Skin epidermis (tissue), 12 donors: ENCODE results near the gene FAM171A1.
A peak's percentile ranks its signal among the peaks of the same experiment; 100 is the strongest.

Experiments used
- H3K27ac ChIP-seq, 21 experiments: fragments of 200-600 bp; sonication (generic) in 11 of 21; one replicate each; pipeline ENCODE4 v1.5.0; 2020; ENCODE audit warnings: mild to moderate bottlenecking in 3 of 21, inconsistent platforms in 2 of 21, moderate library complexity in 2 of 21
- H3K4me3 ChIP-seq, 7 experiments: fragments of 200-600 bp; sonication (generic) in 2 of 7; one replicate each; pipeline ENCODE4 v1.5.0; 2020; ENCODE audit warnings: inconsistent platforms in 2 of 7, mild to moderate bottlenecking in 2 of 7, moderate library complexity in 1 of 7

FAM171A1 gene

GRCh38 chr10:15196021-15196834, 174.9 kb downstream of the FAM171A1 start:
- Histone ChIP-seq H3K4me3 (no peak overlapping the region), H3K27ac (peak overlapping the region in 1 of 21 experiments; percentile 70)

DNA sequence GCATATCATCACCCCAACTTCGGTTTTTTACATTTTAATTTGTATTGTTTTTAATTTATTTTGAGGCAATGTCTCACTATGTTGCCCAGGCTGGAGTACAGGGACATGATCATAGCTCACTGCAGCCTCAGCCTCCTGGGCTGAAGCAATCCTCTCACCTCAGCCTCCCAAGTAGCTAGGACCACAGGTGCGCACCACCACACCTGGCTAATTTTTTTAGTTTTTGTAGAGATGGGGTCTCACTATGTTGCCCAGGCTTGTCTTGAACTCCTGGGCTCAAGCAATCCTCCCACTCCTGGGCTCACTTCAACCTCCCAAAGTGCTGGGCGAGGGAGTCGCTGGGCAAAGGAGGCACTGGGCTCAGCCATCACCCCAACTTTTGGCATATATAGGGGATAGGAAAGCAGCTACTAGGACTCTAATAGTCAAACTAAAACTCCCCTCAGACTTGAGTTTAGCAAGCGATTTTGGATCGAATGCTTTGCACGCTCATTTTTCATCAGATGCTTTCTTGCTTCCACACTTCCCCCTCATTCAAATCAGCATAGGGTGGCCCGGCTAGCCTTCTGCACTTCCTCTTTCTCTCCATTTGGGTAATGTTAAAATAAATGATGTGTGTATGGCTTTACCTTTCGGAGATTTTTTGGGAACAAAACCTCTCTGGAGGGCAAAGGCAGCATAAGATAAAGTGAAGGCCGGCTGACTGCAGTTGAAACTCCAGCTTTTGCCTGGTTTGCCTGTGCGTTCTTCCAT, 181.8 kb downstream of the FAM171A1 start:
- no peak overlapping the region for H3K4me3 ChIP-seq
- peak overlapping the region in 1 of 21 experiments; percentile 64 for H3K27ac ChIP-seq

DNA sequence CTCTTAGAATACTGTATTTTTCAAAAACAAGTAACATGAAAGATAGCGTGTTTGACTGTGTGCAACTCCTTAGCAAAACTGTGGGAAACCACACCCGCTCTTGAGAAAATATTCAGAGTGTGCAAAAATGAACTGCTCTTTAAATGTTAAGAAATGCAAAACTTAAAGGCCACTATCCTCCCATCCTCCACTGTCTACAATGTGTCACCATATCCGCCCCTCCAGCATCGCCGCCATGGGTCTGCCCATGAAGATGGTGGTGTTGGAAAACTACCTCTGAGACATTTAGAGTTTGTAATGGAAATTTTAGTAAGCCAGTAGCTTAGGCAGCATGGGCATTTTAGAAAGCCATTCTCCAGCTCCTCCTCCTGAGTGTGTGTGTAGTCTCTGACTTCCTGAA, 182.5 kb downstream of the FAM171A1 start:
- peak overlapping the region in 1 of 21 experiments; percentile 64 for H3K27ac ChIP-seq
- H3K4me3 ChIP-seq: no peak overlapping the region

- no peak overlapping the region for H3K4me3 ChIP-seq
- H3K27ac ChIP-seq: no peak overlapping the region
Observed at GRCh38 chr10:15183689-15184481, 187.2 kb downstream of the FAM171A1 start.

DNA sequence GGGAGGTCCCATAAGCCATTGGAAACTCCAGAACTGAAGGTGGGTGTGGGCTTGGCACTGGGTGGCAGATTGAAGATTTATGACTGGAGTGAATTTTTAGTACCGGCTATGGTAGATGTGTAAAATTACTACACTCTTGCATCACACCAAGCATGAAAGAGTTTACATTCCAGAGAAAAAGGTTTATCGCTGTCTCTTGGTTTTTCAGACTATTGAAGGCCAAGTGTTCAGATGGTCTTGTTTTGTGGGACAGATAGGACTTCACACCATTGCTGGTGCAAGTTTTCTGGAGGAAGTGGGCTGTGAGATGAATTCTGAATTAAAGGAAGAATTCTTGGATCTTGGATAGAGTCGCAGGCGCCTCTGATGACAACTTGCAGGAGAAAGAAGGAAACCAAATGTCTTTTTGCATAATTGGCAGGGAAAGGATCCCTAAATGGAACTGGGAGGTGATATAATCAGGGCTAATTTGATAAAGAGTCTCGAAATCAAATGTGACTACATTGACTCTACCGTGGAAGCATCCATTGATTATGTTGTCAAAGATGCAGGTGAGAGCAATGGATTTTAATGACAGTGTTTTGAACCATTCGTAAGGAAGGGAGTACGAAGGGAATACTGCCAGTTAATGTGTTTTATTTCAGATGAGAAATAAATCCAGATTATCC, 188.4 kb downstream of the FAM171A1 start:
- Histone ChIP-seq H3K4me3 (no peak overlapping the region), H3K27ac (peak overlapping the region in 2 of 21 experiments; percentile 16 to 21)

GRCh38 chr10:15181576-15182156, 189.4 kb downstream of the FAM171A1 start:
- Histone ChIP-seq H3K27ac (peak overlapping the region in 2 of 21 experiments; percentile 3 to 56), H3K4me3 (no peak overlapping the region)

DNA sequence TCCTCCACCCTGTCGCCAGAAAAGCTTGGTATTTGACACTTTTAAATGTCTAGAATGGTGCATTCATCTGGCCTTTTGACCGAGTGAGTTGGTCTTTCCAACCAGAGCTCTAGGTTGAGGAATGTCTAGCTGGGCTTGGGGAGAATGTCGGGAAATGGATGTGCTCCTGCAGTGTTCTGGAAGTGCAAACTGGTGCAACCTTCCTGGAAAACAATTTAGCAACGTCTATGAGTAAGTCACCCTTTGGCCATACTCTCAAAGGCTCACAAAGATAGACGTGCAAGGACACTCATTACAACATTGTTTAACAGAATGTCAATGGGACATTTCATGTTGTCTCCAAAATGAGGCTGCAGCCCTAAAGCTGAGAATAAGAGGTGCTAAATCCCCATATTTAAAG, 190.4 kb downstream of the FAM171A1 start:
- Histone ChIP-seq H3K27ac (peak overlapping the region in 1 of 21 experiments; percentile 56), H3K4me3 (no peak overlapping the region)

GRCh38 chr10:15176269-15176668, 194.8 kb downstream of the FAM171A1 start:
- no peak overlapping the region for H3K27ac ChIP-seq
- H3K4me3 ChIP-seq: no peak overlapping the region

GRCh38 chr10:15175587-15175986, 195.5 kb downstream of the FAM171A1 start:
- Histone ChIP-seq H3K27ac (no peak overlapping the region), H3K4me3 (no peak overlapping the region)

DNA sequence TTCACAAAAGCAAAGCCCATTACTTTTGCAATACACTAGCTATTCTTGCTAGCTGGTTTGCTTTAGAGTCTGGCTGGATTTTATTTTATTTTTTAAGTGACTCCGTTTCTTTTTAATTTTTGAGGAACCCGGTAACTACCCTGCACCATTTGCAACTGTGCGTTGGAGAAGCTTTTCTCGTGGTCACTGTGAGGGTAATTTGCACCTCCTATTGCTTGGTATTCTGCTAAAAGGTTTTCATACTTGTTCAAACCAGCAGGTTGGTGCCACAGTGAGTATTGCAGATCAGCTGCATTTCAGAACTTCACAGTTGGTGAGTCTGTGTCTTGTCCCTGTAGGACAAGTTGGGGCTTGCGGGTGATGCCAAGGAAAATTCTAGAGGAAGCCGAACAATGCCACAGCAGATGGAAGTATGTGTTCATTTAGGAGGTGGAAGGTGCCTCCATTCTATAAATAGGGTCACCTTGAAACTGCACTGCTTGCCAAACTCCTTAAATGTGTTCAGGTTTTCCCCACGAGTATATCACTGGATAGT, 198.7 kb downstream of the FAM171A1 start:
- Histone ChIP-seq H3K4me3 (no peak overlapping the region), H3K27ac (peak overlapping the region in 5 of 21 experiments; percentile 0 to 97 (median 35))

GRCh38 chr10:15169555-15170401, 201.3 kb downstream of the FAM171A1 start:
- Histone ChIP-seq H3K27ac (peak overlapping the region in 18 of 21 experiments; percentile 1 to 97 (median 60)), H3K4me3 (peak overlapping the region in 4 of 7 experiments; percentile 12 to 28 (median 19))

GRCh38 chr10:15168786-15169554, 202.1 kb downstream of the FAM171A1 start:
- H3K27ac ChIP-seq: peak overlapping the region in 17 of 21 experiments; percentile 3 to 97 (median 62)
- peak overlapping the region in 4 of 7 experiments; percentile 18 to 97 (median 68) for H3K4me3 ChIP-seq

- peak within 1 kb of the TSS; percentile 53 to 97 (median 83) for H3K27ac ChIP-seq
- peak within 1 kb of the TSS; percentile 45 to 98 (median 69) for H3K4me3 ChIP-seq
Observed at GRCh38 chr10:15168291-15168785, 202.8 kb downstream of the FAM171A1 start, which contains the start of gene NMT2. Gene NMT2 (minus strand): TSS chr10:15168693. CDS start chr10:15168612, 81 bp downstream.

DNA sequence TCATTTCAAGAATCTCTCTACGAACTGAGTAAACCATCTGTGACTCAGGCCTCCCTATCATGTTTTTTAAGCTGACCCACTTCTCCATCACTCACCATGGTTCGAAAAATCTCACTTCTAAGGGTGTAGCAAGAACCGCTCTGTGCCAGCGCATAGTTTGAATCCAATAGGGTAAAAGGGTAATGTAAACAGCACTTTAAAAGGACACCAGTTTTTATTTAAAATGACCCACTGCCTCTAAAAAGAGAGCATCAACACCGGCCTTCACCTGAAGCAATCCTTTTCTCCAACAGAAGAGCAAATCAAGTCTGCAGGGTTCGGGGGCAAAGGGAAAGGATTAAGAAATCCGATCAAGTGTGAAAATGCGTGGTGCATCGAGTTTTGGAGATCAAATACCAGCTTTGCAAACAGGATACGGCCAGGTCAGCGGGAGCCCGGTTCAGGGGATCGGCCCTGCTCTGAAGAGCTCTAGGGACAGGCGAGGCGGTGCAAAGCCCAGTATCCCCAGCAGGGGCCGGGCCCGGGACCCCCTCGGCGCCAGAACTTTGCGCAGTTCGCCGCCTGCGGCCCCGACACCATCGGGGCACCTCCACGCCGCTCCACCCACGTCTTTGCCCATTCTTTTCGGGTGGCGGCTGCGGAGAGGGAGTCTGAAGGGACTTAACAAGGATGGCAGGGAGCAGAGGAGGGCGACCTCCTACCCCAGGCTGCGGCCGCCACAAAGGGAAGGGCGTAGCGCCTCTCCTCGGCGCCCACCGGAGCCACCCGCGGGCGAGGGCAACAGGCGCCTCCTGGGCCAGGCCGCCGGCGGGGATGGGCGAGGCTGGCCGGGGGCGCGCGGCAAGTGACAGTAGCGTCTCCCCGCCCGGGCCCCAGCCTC, 203.4 kb downstream of the FAM171A1 start:
- peak overlapping the region; percentile 45 to 98 (median 69) for H3K4me3 ChIP-seq
- H3K27ac ChIP-seq: peak overlapping the region; percentile 53 to 93 (median 82)

DNA sequence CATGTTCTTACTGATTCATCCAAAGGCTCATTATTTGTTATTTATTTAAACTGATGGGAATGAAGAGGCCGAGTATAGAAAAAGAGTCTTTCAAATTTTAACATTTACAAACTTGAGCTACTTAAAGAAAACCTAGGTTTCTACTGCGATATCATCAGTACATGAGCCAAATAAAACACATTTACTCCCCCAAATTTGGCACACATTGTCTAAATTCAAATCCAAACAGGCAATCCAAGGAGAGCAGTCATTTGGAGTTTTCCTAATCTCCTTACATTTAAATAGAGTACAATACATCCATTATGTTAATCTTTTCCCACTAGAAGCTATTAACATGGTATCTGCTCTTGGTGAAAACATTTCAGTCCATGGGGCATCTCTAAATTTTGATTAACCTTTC, 204.8 kb downstream of the FAM171A1 start:
- no peak overlapping the region for H3K4me3 ChIP-seq

More for the DNA sequence above, 204.8 kb downstream of the FAM171A1 start:
- H3K27ac ChIP-seq: no peak overlapping the region
